Loucy (cell line): ENCODE results near the gene NXPE2.

Experiments used
- H2AFZ ChIP-seq: fragments of 200-600 bp; sonication (generic); 2 replicates; pipeline ENCODE4 v1.6.0; 2016; ENCODE audit warnings: antibody characterized with exemption, mild to moderate bottlenecking, low read length, moderate library complexity
- H3F3A ChIP-seq: fragments of 200-600 bp; 2 replicates; pipeline ENCODE4 v1.6.0; 2016; ENCODE audit warnings: antibody characterized with exemption, low read depth, mild to moderate bottlenecking
- H3K27me3 ChIP-seq: fragments of 200-600 bp; sonication (generic); 2 replicates; pipeline ENCODE4 v1.6.1; 2014; ENCODE audit warnings: low read length, mild to moderate bottlenecking; ENCODE audit not compliant: insufficient read depth, poor library complexity, severe bottlenecking
- H3K36me3 ChIP-seq: fragments of 200-600 bp; sonication (generic); 2 replicates; pipeline ENCODE4 v1.6.1; 2016; ENCODE audit warnings: low read length; ENCODE audit not compliant: insufficient read depth
- H3K4me1 ChIP-seq: fragments of 200-600 bp; sonication (generic); 2 replicates; pipeline ENCODE4 v1.5.1; 2014; ENCODE audit warnings: low read length, mild to moderate bottlenecking; ENCODE audit not compliant: insufficient read depth, poor library complexity, severe bottlenecking
- H3K4me2 ChIP-seq: fragments of 200-600 bp; sonication (generic); 2 replicates; pipeline ENCODE4 v1.6.0; 2014; ENCODE audit warnings: antibody characterized with exemption, low read length, low read depth, mild to moderate bottlenecking; ENCODE audit not compliant: poor library complexity, severe bottlenecking
- H3K4me3 ChIP-seq: fragments of 200-600 bp; sonication (generic); 2 replicates; pipeline ENCODE4 v1.5.1; 2014; ENCODE audit warnings: low read length, mild to moderate bottlenecking, mixed read lengths; ENCODE audit not compliant: poor library complexity, severe bottlenecking
- H3K79me2 ChIP-seq: fragments of 200-600 bp; sonication (generic); 2 replicates; pipeline ENCODE4 v1.6.1; 2014; ENCODE audit warnings: low read length; ENCODE audit not compliant: insufficient read depth
- H3K9ac ChIP-seq: fragments of 200-600 bp; sonication (generic); 2 replicates; pipeline ENCODE4 v1.6.0; 2014; ENCODE audit warnings: mild to moderate bottlenecking, low read depth, low read length, moderate library complexity; ENCODE audit not compliant: poor library complexity, severe bottlenecking
- H3K9me2 ChIP-seq: fragments of 200-600 bp; sonication (generic); replicated peaks from 2 replicates; pipeline ENCODE4 v1.6.1; 2016; ENCODE audit warnings: low read depth, low read length, mixed read lengths
- H3K9me3 ChIP-seq: fragments of 200-600 bp; sonication (generic); 2 replicates; pipeline ENCODE4 v1.6.1; 2014; ENCODE audit warnings: mild to moderate bottlenecking, antibody characterized with exemption, low read length, low read depth; ENCODE audit not compliant: insufficient read depth
- H4K20me1 ChIP-seq: fragments of 200-600 bp; sonication (generic); 2 replicates; pipeline ENCODE4 v1.6.0; 2014; ENCODE audit warnings: antibody characterized with exemption, low read length, mild to moderate bottlenecking; ENCODE audit not compliant: insufficient read depth, poor library complexity, severe bottlenecking
- CTCF ChIP-seq: fragments of 200-600 bp; sonication (generic); conservative IDR thresholded peaks from 2 replicates; pipeline ENCODE4 v1.5.1; 2014; ENCODE audit warnings: mild to moderate bottlenecking, antibody characterized with exemption, low read length
- EZH2phosphoT487 ChIP-seq: fragments of 200-600 bp; IDR thresholded peaks from 2 replicates; pipeline ENCODE4 v1.6.1; 2018; ENCODE audit warnings: antibody characterized with exemption, mild to moderate bottlenecking, moderate library complexity, borderline replicate concordance

The NXPE2 gene

GRCh38 chr11:114685097-114685496 is 6.8 kb downstream of the NXPE2 start:
- Histone ChIP-seq H3K27me3 (no peaks in the 10 kb centered on the region), H4K20me1 (no peaks in the 10 kb centered on the region)
- TF ChIP-seq EZH2phosphoT487 (no peak), CTCF (no peak)

GRCh38 chr11:114705280-114706024 is 27.1 kb downstream of the NXPE2 start:
- no peaks in the 10 kb centered on the region for H3K9me3 ChIP-seq
- no peaks in the 10 kb centered on the region for H3K27me3 ChIP-seq
- H2AFZ ChIP-seq: no peak overlapping the region
- no peak for TF ChIP-seq CTCF
- no peak for TF ChIP-seq EZH2phosphoT487
- no peaks in the 10 kb centered on the region for H3K9me2 ChIP-seq
- H3K4me2 ChIP-seq: no peak overlapping the region
- H3K4me3 ChIP-seq: no peak overlapping the region
- H3K36me3 ChIP-seq: no peaks in the 10 kb centered on the region
- H3K4me1 ChIP-seq: no peaks in the 10 kb centered on the region
- no peaks in the 10 kb centered on the region for H3F3A ChIP-seq
- no peaks in the 10 kb centered on the region for H4K20me1 ChIP-seq
- H3K9ac ChIP-seq: no peak overlapping the region
- no peaks in the 10 kb centered on the region for H3K79me2 ChIP-seq

More at GRCh38 chr11:114685097-114685496, 6.8 kb downstream of the NXPE2 start:
- H3K36me3 ChIP-seq: no peaks in the 10 kb centered on the region
- no peaks in the 10 kb centered on the region for H3K9me3 ChIP-seq
- H3K79me2 ChIP-seq: no peaks in the 10 kb centered on the region
- no peak overlapping the region for H3K4me2 ChIP-seq
- no peaks in the 10 kb centered on the region for H3F3A ChIP-seq
- 0 out of 2 replicates have a peak, but pooled peaks cover 5% of the 10 kb centered on the region for H3K9me2 ChIP-seq
- H3K9ac ChIP-seq: no peak overlapping the region
- no peaks in the 10 kb centered on the region for H3K4me1 ChIP-seq
- H3K4me3 ChIP-seq: no peak overlapping the region
- H2AFZ ChIP-seq: no peak overlapping the region

- H3F3A ChIP-seq: no peaks in the 10 kb centered on the region
- H3K9me3 ChIP-seq: no peaks in the 10 kb centered on the region
- H3K4me1 ChIP-seq: no peaks in the 10 kb centered on the region
- H3K4me3 ChIP-seq: no peak overlapping the region
- no peaks in the 10 kb centered on the region for H3K79me2 ChIP-seq
- no peaks in the 10 kb centered on the region for H4K20me1 ChIP-seq
- H3K9me2 ChIP-seq: no peaks in the 10 kb centered on the region
- no peaks in the 10 kb centered on the region for H3K27me3 ChIP-seq
- no peak for TF ChIP-seq EZH2phosphoT487
- TF ChIP-seq CTCF: no peak
- no peak overlapping the region for H2AFZ ChIP-seq
- H3K4me2 ChIP-seq: no peak overlapping the region
- H3K9ac ChIP-seq: no peak overlapping the region
- no peaks in the 10 kb centered on the region for H3K36me3 ChIP-seq
Measured at GRCh38 chr11:114709960-114710359, 31.6 kb downstream of the NXPE2 start.
